VCaP (cell line): ENCODE results near the gene KCNJ13.
A peak's percentile ranks its signal among the peaks of the same experiment; 100 is the strongest.

Experiments
- H3K27ac ChIP-seq: fragments of 450-650 bp; 2 replicates; pipeline ENCODE4 v1.5.1; 2017
- TF ChIP-seq, protein P1 (sequence below): fragments of 450-650 bp; conservative IDR thresholded peaks from 2 replicates; pipeline ENCODE4 v1.5.1; 2017; ENCODE audit warnings: mild to moderate bottlenecking, moderate library complexity

KCNJ13 gene

DNA sequence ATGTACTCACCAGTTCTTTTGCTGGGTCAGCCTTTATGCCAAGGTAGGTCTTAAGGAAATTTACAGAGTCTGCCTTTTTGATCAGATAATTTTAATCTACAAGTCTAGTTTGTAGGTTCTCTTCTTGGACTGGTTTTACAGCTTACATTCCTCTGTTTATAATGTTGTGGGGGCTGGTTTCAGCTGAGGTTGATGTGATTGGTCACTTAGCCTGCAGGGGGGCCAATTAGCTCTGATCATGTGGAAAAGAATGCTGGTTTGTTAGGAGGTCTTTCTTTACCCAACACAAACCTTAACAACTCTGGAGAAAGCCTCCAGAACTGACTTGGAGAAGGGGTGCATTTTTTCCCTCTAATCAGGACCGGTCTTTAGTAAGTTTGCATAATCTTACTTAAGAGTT, at the start of gene KCNJ13:
Gene KCNJ13, minus strand, starts transcription at position 131 of the 400 bp plus-strand sequence. CDS start 5,203 bp downstream, outside the sequence.
- H3K27ac ChIP-seq: peak within 1 kb of the TSS; percentile 19
- TF ChIP-seq, protein P1, sequence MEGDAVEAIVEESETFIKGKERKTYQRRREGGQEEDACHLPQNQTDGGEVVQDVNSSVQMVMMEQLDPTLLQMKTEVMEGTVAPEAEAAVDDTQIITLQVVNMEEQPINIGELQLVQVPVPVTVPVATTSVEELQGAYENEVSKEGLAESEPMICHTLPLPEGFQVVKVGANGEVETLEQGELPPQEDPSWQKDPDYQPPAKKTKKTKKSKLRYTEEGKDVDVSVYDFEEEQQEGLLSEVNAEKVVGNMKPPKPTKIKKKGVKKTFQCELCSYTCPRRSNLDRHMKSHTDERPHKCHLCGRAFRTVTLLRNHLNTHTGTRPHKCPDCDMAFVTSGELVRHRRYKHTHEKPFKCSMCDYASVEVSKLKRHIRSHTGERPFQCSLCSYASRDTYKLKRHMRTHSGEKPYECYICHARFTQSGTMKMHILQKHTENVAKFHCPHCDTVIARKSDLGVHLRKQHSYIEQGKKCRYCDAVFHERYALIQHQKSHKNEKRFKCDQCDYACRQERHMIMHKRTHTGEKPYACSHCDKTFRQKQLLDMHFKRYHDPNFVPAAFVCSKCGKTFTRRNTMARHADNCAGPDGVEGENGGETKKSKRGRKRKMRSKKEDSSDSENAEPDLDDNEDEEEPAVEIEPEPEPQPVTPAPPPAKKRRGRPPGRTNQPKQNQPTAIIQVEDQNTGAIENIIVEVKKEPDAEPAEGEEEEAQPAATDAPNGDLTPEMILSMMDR: no peak

DNA sequence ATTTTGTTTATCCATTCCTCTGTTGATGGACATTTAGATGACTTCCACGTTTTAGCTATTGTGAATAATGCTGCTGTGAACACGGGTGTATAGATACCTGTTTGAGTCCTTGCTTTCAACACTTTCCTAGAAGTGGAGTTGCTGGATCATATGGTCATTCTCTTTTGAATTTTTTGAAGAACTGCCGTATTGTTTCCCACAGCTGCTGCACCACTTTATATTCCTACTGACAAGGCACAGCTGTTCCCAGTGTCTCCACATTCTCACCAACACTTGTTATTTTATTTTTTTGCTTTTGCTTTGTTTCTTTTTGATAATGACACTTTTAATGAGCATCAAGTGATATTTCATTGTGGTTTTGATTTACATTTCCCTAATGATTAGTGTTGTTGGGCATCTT, 41.4 kb upstream of the KCNJ13 start:
- TF ChIP-seq, protein P1: no peak
- no peak overlapping the region for H3K27ac ChIP-seq

DNA sequence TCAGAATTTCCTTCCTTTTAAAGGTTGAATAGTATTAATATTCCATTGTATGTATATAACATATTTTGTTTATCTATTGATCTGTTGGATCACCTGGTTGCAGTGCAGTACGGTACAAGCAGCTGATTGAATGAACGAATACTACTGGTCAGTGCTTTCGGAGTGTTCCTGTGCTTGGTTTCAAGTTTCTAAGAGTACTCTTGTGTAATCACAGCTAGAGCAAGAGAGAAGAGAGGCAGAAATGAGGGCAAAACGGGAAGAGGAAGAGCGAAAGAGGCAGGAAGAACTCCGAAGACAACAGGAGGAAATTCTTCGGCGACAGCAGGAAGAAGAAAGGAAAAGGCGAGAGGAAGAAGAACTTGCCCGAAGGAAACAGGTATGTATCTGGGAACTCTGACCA, 40.3 kb upstream of the KCNJ13 start:
- H3K27ac ChIP-seq: no peak overlapping the region
- TF ChIP-seq, protein P1: no peak

DNA sequence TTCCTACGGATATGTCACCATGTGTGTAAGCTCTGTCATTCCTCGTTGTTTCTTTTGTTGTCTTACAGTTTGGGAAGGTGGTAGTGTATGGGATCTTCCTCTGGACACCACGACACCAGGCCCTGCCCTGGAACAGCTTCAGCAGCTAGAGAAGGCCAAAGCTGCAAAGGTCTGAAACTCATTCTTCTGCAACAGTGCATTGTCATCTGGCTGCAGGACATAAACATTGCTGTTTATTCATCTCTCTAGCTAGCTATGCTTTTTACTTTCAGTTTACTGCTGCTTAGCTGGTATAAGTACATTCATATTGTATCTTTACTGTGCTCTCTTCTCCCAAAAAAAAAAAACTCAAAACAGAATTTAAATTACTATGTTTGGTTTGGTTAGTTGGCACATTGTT, 39.2 kb upstream of the KCNJ13 start:
- TF ChIP-seq, protein P1: no peak
- H3K27ac ChIP-seq: no peak overlapping the region

DNA sequence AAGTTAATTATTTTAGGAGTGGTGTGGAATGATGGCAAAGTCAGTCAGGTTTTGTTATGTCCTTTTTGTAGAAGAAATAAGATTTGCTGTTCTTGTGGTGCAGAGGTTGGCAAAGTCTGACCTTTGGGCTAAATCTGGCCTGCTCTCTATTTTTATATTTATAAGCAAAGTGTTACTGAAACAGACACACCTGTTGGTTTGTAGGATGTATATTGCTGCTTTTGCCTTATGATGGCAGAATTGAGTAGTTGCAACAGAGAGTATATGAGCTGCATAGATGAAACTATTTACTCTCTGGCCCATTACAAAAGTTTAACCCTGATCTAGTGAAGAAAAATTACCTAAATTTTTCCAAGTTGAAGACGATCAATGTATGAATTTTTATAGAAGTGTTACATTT, 34.1 kb upstream of the KCNJ13 start:
- TF ChIP-seq, protein P1: no peak
- no peak overlapping the region for H3K27ac ChIP-seq

DNA sequence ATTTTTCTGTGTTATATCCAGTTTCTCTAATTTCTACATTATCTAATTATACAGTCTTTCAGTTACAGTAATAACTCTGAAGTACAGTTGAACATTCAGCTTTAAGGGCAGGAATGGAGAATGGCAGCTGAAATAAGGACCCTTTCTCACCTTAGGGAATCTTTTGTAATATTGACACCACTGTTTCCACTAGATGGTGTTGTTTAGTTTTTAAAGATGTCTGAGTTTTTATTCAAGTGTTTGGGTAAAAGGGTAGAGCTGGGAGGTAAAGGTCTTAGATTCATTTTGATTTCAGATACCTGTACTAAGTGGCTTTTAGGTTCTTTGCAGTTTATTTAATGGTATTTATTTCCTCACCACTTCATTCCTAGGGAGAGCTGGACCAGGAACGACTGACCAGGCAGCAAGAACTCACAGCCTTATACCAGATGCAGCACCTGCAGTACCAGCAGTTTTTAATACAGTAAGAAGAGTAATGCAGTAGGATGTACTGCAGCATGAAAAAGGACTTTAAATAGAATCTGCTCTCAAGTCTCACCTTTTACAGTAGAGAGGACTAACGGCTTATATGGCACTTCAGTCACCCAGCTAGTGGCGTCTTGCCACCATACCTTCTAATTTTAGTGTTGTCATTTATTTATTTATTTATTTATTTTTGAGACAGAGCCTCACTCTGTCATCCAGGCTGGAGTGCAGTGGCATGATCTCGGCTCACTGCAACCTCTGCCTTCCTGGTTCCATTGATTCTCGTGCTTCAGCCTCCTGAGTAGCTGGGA, 33.2 kb upstream of the KCNJ13 start:
- H3K27ac ChIP-seq: no peak overlapping the region
- TF ChIP-seq, protein P1: peak; percentile 31; the same call in 1 of the 2 replicates

DNA sequence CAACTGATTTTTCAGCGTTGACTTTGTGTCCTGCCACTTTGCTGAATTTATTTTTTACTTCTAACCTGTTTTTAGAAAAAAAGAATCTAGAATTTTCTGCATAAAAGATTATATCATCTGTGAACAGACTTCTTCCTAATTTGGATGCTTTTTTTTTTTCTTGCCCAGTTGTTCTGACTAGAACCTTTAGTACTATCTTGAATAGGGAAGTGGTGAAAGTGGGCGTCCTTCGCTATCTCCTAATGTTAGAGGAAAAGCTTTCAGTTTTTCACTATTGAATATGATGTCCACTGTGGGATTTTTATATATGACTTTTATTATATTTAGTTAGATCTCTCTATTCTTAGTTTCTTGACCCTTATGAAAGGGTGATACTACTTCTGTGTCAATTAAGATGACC, 25.7 kb upstream of the KCNJ13 start:
- H3K27ac ChIP-seq: no peak overlapping the region
- TF ChIP-seq, protein P1: no peak
